ENCODE data around the gene GARNL3.

GARNL3 gene

DNA sequence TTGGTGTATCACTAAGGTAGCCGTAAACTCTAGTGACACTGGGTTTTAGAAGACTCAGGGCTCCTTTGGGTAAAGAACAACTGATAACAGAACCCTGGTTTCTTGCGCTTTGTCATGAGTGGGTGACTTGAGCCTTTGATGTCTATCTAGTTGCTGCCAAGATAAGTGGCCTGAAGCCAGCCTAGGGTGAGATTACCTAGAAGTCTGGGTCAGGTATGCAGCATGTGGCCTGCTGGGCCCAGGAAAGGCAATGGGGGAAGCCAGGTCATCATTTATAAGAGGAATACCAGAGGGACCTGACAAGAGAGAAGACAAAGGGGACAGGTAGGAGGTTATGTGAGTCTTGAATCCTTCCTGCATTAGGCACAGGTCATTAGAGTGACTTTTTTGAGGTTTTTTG lies 23.2 kb upstream of the GARNL3 start:
- DNase-seq = no peak

DNA sequence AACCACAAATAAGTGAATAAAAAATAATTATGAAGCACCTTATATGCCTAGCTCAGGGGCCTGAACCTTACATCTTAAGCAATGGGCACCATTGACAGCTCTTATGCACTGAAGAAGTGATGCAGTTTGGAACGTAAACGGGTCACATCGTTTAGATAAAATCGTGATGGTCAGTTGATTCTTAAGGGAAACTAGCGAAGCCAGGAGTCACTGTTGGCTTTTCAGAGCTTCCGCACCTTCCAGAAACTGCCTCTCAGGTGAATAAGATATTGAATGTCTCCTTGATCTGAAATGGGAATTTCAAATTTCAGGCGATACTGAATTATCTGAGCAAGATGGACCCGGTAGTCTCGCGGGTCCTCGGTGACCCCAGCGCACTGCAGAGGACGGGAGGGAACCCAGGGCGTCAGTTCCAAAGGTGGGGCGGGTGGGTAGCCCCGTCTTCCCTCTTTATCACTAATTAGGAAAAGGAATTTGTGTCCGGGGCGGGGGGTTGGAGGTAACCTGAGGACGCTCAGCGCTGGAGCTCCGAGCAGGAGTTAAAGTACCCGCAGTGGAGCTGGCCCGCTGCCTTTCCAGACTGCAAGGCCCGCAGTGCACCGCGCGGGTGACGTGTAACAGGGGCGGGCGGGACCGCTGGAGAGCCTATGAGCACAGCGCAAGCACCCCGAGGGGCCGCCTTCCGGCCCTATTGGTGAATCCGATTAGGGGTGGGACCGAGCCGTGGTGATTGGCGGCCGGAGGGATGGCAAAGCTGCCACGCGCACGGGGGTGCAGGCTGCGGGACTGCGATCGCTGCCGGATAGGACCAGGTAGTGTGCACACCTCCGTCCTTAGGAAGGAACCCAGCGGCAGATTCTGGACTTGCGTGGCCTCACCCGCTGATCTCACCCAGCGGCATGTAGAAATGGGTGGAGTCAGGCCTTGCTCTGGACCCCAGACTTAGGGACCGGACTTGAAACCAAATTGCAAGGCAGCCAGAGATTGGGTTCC lies 19.7 kb upstream of the GARNL3 start:
- peak; percentile 92 for DNase-seq

DNA sequence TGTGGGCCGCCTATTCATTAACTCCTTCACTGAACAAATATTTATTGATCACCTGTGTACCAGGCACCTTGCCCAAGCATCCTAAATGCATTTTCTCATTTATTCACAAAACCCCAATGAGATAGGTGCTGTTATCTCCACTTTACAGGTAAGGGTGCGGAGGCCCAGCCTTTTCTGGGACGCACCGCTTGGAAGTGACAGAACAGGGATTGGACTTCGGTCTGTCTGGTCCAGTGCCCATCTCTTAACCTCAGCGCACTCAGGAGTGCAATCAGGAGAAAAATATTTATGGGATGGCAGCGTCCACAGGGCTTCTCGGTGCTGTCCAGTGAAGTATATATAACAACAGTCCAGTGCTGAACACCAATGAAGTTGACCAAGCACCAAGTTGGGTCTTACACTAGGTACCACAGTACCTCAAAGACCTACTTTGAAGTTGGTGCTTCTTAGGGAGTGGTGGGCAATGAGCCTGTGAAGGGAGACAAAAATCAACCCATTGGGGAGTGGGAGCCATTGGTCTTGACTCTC lies 18.9 kb upstream of the GARNL3 start:
- no peak for DNase-seq

DNA sequence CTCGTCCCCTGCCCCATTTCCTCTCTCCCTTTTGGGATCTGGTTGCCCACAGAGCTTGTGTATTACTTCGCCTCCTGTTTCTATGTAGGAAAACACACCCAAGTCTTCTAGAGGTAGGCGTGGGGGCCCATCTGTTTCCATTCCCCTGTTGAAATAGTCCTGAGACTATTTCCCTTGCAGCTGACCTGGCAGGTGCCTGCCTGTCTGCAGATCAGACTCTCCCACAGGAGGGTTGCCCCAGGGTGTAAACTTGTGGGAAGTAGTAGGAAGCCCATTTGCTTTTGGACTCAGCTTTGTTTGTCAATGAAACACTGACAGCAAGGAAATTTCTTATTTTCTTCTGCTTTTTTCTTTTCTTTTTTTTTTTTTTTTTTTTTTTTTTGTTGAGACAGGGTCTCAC lies 16.3 kb upstream of the GARNL3 start:
- DNase-seq = no peak

DNA sequence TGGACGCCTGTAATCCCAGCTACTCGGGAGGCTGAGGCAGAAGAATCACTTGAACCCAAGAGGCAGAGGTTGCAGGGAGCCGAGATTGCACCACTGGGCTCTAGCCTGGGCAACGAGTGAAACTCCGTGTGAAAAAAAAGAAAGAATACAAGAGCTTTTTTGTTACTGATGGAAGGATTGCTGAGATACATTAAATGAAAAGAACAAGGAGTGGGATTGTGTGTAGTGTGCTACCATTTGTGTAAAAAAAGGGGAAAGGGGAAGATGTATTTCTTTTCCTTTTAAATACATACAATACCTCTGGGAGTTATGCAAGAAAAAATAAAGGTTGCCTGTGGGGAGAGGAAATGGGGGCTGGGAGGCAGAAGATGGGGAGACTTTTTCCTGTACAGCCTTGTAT lies 14.7 kb upstream of the GARNL3 start:
- DNase-seq = no peak

DNA sequence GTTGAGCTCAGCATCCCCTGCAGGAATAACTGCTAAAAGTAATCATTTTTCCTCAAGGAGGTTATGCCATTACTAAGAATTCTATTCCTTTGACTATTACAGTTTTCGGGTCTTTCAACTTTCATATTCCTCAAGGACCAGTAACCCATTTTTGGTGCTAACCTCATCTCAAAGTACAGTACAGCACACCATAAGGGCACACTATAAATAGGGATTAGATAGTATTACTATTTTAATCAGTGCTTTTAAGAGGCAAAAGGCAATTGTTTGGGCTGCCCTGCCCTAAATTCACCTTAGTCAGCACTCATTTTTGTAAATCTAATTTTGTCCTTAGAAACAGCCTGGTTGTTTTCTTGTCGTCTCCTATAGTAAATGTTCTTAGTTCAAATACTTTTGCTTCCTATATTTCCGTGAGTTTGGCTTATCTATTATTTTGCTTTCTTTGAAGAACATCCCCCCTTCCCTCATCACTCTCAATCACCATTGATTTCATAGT lies 13.6 kb upstream of the GARNL3 start:
- no peak for DNase-seq

DNA sequence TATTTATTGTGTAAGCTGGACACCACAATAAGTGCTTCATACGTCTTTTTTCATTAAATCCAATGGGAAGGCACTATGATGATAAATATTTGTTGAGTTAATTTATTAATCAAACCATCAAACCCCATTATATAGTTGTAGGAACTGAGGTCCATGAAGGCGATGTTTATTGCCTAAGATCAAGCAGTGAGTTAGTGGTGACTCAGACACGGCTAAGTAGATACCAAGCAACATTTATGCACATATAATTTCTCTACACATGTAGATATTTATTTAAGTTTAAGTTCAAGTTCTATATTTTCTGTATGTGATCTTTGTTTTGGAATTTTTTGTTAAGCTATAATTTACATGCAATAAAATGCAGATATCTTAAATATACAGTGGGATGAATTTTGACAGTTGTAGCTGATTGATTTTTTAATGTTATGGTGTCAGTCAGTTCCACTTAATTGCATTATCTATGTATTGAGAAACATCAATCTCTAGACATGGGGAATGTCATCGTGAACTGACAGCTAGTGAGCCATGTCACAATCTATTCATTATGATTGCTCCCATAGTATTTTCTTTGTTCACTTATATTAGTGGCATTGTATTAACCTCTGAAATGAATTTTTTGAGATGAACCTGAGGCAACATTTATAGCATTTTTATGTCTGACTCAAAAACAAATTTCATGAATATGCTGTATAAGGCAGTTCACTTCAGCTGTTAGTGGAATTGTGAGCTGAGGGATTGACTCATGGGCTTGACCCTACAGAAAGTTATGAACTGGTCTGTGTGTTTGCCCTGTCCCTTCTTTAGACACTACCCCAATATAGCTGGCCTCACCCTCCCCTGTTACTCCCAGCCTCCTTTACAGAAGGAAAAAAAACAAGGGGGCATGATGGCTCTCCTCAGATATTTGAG lies 11.9 kb upstream of the GARNL3 start:
- DNase-seq = no peak

DNA sequence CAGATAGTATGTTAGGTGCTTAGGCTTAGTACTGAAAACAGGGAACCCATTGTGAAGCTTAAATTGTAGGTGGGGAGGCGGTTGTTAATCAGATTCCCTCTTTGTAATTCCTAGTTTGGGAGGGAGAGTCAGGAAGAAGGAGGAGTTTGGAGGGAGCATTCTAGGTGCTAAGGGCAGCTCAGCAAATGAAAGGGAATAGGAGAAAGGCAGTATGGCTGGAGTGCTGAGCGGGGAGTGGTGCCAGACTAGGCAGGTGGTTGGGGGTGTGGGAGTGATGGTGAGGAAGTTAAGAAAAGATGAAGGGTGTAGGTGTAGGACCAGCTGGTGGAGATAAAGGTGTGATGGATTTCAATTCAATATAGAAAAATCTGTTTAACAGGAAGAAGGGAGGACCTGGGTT lies 11.1 kb upstream of the GARNL3 start:
- no peak for DNase-seq

DNA sequence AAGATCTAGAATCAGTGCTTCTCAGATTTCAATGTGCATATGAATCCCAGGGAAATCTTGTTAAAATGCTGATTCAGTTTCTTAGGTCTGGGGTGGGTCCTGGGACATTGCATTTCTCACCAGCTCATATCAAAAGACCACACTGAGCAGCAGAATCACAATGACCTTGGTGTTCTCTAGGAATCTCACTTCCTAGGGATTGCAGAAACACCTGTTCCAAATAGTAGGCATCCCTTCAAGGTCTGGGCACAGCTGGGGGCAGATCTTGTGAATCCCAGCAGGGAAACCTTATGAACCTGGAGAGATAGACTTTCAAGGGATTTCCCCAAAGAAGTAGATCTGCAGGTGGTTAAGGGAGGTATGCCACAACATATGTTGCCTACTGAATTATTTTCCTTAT lies 8.9 kb upstream of the GARNL3 start:
- no peak for DNase-seq

DNA sequence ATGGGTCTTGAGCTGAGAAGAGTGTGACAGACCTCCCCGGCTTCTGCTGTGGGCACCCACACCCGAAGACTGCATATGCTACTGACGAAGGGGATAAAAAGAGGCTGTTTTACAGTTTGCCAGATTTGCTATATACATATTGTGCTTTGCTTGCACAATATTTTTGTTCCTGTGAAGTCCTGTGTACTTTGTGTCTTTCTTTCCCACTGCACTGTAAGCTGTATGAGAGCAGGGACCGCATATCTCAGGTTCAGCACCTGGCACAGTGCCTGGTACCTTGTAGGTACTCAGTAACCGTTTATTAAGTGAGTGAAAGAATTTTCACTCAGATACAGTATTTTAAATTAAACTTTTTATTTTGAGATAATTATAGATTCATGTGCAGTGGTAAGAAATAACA lies 8.2 kb upstream of the GARNL3 start:
- DNase-seq = no peak

DNA sequence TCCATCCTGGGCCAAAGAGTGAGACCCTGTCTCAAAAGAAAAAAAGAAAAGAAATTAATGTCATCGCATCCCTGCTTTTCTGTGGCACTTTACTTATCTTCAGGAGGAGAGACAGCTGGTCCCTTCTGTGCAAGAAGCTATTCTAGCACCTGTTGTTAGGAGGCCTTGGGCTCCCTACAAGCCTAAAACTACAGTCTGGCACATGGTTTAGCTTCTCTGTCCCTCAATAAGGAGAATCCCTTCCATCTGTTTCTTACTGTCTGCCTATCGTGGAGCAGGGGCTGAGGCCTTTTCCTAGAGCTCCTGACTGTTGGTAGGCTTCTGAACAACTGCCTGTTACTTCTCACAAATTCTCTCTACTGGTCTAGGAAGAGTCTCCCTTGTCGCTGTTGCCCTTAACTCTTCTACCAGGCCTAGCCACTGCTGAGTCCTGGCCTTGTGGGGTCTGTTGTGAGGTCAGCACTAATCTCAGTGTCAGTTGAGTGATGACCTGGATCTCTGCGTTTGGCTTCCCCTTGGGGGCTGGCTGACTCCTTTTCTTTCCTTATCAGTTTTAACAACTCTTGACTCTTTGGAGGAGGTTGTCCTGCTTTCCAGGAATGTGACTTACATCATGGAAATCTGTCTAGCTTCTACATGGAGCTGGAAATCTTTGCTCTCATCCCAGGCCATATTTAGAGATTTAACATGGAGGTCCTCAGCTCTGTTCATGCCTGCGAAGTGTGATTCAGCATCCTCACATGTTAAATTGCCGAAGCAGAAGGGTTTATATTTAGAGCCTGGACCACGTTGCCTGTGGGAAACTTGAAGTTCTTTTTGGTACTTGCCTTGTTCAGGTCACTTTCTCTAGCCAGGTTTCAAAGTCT lies 5.7 kb upstream of the GARNL3 start:
- no peak for DNase-seq

DNA sequence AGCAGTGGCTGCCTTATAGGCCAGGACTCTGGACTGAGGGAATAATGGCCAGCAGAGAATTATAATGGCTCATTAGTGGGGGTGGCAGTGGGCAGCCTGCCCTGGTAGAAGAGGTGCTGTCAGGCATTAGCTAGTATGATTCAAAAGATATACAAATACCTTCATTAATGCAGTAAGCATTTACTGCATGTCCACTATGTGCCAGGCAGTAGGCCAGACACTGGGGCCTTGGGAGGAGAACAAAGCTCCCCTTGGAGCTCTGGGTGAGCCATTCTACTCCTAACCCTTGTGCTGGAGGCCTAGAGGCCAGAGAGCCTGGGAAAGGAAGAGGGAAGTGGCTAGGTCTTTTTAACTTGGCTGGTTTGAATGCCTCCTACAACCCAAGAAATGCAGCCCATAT lies 2.0 kb upstream of the GARNL3 start:
- no peak for DNase-seq

DNA sequence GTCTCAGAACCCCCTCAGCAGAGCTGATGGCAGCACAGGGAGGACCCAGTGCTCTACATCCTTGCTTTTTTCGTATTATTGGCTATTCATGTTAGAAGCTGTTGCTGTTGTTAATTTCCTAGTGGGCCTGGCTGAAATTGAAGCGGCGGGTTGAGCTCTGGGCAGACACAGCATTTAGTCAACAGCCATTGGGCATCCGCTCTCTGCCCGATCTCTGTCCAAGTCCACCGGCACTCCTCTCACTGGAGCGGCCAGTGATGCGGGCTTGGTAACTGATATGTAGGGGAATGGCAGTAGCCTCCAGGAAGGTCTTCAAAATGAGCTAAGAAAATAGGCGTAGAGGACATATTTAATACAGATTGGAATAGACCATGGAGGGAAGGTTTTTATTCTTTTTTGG lies 1.3 kb upstream of the GARNL3 start:
- DNase-seq = no peak

DNA sequence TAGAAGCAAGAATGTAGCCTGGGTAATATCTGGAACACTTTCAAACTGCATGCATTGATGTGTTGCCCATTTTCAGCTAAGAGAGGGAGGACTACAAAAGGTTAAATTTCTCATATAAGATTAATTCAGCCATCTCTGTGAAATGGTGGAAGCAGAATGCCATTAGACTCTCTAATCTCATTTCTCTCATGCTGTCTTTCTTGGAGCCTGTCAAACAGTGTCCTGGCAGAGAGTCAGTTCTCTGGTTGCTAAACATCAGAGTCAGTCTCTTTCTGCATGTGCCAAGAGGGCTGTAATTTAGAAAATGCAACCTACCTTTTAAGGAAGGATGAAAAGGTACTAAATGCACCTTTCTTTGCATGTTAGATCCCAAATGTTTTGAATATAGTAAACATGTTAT lies 910 bp upstream of the GARNL3 start:
- DNase-seq = no peak

DNA sequence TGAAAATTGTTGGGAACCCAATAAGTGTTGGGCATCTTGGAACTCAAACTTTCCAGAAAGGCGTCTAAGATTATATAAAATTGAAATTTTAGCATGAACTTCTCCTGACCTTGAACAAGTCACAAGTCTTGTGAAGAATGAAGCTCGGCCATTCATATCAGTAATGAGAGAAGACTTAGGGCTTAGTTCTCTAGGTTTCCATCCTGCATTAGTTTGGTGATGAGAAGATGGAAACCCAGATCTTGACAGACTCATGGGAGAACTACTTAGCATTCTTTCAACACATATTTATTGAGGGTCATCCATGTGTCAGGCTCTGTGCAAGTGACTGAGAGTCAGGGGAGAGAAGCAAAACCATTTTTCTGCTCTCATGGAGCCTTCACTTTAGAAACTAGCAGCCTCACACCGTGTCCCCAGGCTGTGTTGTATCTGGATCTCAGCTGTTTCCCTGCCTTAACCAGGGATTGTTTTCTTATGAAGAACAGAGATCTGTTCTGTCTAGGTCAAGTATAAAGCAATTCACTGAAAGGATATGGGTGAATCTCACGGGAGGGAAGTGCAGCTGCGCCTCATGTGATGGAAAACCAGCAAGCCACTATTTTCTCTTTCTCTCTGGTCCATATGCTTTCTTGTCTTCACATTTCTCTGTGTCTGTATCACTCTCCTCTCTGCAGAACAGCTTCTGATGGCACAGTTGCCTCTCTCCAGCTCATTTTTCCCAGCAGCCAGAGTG lies 3.4 kb downstream of the GARNL3 start:
- DNase-seq = no peak

DNA sequence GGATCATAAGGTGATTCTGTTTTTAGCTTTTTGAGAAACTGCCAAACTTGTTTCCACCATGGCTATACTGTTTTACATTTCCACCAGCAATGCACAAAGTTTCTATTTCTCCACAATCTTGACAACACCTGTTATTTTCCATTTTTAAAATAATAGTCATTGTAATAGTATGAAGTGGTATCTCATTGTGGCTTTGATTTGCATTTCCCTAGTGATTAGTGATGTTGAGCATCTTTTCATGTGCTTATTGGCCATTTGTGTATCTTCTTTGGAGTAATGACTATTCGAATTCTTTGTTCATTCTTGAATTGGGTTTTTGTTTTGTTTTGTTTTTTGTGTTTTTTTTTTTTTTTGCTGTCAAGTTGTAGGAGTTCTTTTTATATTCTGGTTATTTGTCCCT lies 4.9 kb downstream of the GARNL3 start:
- no peak for DNase-seq

DNA sequence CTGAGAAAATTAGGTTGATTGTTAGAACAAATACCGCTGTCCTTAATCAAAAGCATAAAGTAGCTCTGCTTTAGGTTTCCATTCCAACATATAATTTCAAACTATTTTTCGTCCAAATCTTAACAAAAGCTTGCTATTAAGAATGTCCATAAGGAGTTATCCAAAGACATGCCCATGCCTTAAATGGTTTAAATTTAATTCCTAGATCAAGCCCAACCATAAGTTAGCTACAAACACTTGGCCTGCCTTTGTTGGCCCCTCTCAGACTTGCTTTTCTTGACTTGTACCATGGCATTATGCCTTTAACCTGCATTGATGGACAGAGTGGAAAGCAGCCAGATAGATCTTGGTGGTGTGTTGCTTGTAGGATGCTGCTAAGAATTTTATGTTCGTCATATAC lies 8.8 kb downstream of the GARNL3 start:
- no peak for DNase-seq

DNA sequence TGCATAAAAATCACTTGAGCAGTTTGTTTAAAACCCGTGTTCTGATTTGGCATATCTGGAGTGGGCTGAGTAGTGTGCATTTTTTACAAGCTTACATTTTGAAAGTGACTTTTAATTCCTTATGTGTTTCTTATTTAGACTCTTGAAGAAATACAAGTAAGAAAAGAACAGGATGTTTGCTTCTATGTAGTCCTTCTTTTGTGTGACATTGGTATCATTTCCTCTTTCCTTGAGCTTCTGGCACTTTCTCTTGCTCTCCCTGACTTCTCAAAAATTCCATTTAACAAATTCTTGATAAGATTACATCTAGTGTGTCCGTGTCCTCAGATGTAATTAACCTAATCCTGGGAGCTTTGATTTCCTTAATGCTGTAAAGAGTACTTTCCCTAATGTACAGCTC lies 12.5 kb downstream of the GARNL3 start:
- DNase-seq = no peak

DNA sequence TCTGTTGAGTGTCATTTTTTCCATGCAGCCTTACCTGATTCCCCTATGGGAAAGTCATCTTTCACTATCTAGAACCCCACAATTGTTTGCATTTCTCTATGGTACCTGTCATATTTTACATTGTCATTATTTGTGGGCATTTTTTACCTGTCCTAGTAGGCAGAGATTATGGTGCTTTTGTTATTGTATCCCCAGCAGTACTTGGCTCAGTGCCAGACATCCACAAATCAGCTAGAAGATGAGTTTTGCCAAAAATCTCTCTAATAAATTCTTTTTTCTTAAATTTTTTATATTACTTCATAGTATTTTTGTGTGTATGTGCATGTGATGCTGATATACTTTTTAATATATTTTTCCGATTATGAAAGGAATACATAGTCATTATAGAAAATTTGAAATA lies 13.2 kb downstream of the GARNL3 start:
- DNase-seq = no peak

DNA sequence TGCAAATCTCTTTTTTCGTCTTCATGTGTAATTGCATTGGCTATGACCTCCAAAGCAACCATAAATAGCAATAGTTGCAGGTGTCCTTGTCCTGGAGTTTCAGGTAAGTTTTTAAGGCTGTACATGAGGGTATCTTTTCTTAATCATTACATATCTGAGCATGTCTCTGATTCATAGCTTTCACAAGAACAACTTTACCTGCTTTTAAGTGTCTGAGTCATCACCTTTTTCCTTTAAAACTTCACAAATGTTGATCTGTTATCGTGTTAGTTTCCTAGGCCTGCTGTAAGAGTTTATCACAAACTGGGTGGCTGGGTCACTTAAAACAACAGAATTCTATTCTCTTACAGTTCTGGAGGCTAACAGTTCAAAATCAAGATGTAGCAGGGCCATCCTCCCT lies 13.8 kb downstream of the GARNL3 start:
- DNase-seq = no peak

DNA sequence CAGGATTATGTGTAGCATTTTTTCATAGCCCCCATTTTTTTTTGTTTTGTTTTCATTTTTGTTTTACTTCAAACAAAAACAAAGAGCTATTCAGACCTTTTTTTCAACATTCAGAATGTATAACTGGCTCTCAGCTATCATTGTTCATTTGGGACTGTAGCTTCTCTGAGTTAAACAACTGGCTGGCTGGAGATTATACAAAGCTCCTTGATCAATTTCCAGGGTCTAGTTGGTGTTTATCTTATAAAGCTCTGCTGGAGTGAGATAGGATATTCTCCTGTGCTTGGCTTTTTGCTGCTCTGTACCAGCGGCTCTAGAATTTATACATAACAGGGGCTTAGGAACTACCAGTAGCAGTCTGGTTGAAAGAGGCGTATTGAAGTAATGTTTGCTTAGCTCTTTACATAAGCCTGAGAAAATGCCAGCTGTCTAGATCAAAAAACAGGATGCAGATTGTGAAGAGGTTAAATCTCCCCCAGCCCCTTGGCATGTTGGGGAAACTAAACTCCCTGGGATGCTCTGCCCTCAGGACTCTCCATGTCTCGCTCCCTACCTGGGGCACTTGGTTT lies 15.2 kb downstream of the GARNL3 start:
- DNase-seq = no peak

All from effector CD8-positive, alpha-beta T cell (primary cell).